Measurements from ENCODE around the gene SLC39A11. TPM values are rescaled to one million over a fixed set of nuclear protein-coding genes. Genes with fewer than 3 reads are reported as not detected.
A peak's percentile ranks its signal among the peaks of the same experiment; 100 is the strongest.

Gene SLC39A11
- 46.4 TPM for total RNA-seq (2021; ENCODE audit: unreplicated experiment)
- polyA plus RNA-seq (2012) = 24.1 and 24.5 TPM in 2 replicates
- Bru-seq, nascent RNA = percentile 74 among the genes with signal in this experiment
- BruChase-seq, experiment 1, labeled RNA remaining after a 6-hour chase = percentile 63 among the genes with signal in this experiment
- BruChase-seq, experiment 2, labeled RNA remaining after a 2-hour chase = percentile 70 among the genes with signal in this experiment
- long read RNA-seq, transcript SLC39A11-201 (10 exons, 2,737 nt) = major isoform, 40 of 88 reads
- long read RNA-seq, transcript SLC39A11-202 (10 exons, 2,752 nt) = minor isoform, 10 of 88 reads
- long read RNA-seq, partial matches to known transcripts = 6 of 88 reads
- long read RNA-seq, other reads (novel, unspliced or antisense) = 32 of 88 reads

DNA sequence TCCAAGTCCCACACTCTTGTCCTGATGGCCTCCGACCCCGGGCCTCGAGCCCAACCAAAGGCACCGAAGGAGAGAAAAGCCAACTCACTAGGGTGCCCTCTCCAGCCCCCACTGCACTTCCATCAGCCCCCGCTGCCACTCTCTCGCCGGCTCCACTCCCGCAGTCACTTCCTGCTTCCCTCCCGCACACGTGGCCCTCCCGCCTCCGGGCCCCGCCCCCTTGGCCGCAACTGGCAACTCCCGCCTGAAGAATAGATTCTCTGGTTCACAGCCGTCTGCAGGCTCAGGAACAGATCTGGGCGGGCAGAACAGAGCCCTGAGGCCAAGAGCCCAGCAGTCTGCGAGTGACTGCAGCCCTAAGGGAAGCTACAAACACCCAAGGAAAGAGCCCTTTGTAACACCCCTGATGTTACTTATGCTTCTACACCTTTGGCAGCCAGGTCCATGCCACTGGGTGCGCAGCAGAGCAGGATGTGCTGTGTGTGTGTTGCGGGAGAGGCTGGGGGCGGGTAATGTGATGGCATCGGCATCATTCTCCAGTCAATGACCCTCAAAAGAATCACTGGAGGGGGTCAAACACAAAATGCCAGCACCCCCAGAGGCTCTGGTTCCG, at the start of gene SLC39A11:
Gene SLC39A11 (minus strand): TSS at position 166 of the 613 bp plus-strand sequence. CDS start 3,924 bp downstream, outside the sequence.
- intact Hi-C loops (cut with micrococcal nuclease) = loop anchor here (5.0 kb wide), 1 partner anchor 80 kb away; no protein-coding TSS in a partner anchor
- CTCF ChIA-PET = interaction anchor here (0.6 to 1.0 kb wide), 2 partner anchors 107 to 365 kb away, joined by 3 to 4 read pairs; no protein-coding TSS in a partner anchor
- Histone ChIP-seq H3K9ac (ENCODE audit: low read length) (peak within 1 kb of the TSS; percentile 71), H3K9me3 (ENCODE audit: control insufficient read depth in 1 of 2, insufficient read depth in 1 of 2, low read depth in 1 of 2, low read length in 2 of 2) (no peaks in the 10 kb centered on the region), H3K79me2 (ENCODE audit: insufficient read depth, low read length) (no peaks in the 10 kb centered on the region), H3K36me3 (ENCODE audit: control insufficient read depth in 1 of 2, insufficient read depth in 2 of 2, low read length in 2 of 2) (no peaks in the 10 kb centered on the region; a peak in 1 of 4 replicates), H4K20me1 (ENCODE audit: insufficient read depth) (no peaks in the 10 kb centered on the region), H3K9me2 (ENCODE audit: insufficient read depth) (no peaks in the 10 kb centered on the region), H3K4me1 (ENCODE audit: control insufficient read depth in 1 of 2, insufficient read depth in 2 of 2, low read length in 2 of 2) (peaks cover 7 to 14% of the 10 kb centered on the region in 2 experiments; a peak in 3 of 4 replicates), H3K27ac (ENCODE audit: low read depth, low read length) (peak within 1 kb of the TSS; percentile 31), H3K4me3 (replicated peaks in 1 of 2; ENCODE audit: low read depth in 1 of 2, low read length in 2 of 2) (peak within 1 kb of the TSS; percentile 62 to 82), H2AFZ (ENCODE audit: low read depth, low read length, poor library complexity, severe bottlenecking) (peak within 1 kb of the TSS; percentile 53), H3K27me3 (ENCODE audit: insufficient read depth, low read length) (no peaks in the 10 kb centered on the region), H3K4me2 (ENCODE audit: low read length) (peak within 1 kb of the TSS; percentile 98)
- ATAC-seq (peak; percentile 98), DNase-seq (ENCODE audit: low read depth, low spot score) (peak; percentile 89)
- POLR2A ChIA-PET = no interaction called here
- RAD21 ChIA-PET (ENCODE audit: low non-redundant PET in 1 of 2, low total read pairs in 2 of 2, uncharacterized antibody in 2 of 2, unreplicated experiment in 2 of 2) = interaction anchor here in 1 of 2 experiments (0.6 kb wide), 1 partner anchor 49 kb away, joined by 5 read pairs; no protein-coding TSS in a partner anchor
- no TSS peak for BruUV-seq (replicated peaks)
- peak; percentile 93 for TF ChIP-seq POLR2AphosphoS5 (IDR thresholded peaks at IDR 0.05; ENCODE audit: low read depth, low read length)
- TF ChIP-seq, protein P1, sequence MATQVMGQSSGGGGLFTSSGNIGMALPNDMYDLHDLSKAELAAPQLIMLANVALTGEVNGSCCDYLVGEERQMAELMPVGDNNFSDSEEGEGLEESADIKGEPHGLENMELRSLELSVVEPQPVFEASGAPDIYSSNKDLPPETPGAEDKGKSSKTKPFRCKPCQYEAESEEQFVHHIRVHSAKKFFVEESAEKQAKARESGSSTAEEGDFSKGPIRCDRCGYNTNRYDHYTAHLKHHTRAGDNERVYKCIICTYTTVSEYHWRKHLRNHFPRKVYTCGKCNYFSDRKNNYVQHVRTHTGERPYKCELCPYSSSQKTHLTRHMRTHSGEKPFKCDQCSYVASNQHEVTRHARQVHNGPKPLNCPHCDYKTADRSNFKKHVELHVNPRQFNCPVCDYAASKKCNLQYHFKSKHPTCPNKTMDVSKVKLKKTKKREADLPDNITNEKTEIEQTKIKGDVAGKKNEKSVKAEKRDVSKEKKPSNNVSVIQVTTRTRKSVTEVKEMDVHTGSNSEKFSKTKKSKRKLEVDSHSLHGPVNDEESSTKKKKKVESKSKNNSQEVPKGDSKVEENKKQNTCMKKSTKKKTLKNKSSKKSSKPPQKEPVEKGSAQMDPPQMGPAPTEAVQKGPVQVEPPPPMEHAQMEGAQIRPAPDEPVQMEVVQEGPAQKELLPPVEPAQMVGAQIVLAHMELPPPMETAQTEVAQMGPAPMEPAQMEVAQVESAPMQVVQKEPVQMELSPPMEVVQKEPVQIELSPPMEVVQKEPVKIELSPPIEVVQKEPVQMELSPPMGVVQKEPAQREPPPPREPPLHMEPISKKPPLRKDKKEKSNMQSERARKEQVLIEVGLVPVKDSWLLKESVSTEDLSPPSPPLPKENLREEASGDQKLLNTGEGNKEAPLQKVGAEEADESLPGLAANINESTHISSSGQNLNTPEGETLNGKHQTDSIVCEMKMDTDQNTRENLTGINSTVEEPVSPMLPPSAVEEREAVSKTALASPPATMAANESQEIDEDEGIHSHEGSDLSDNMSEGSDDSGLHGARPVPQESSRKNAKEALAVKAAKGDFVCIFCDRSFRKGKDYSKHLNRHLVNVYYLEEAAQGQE (IDR thresholded peaks at IDR 0.05; ENCODE audit: low read depth) = no peak
- TF ChIP-seq SRF (IDR thresholded peaks at IDR 0.05; ENCODE audit: low read depth) = no peak
- TF ChIP-seq JUND (IDR thresholded peaks at IDR 0.05) = no peak
- TF ChIP-seq MAX (IDR thresholded peaks at IDR 0.05) = peak; percentile 99
- no peak for TF ChIP-seq RAD21 (IDR thresholded peaks at IDR 0.05; ENCODE audit: low read depth)
- TF ChIP-seq CEBPB (IDR thresholded peaks at IDR 0.05; ENCODE audit: low read depth) = no peak
- TF ChIP-seq YY1 (IDR thresholded peaks at IDR 0.05; ENCODE audit: extremely low read depth, insufficient replicate concordance, low read depth, low read length) = peak; percentile 83
- TF ChIP-seq SP1 (IDR thresholded peaks at IDR 0.05; ENCODE audit: low read depth) = peak; percentile 86
- no peak for TF ChIP-seq ZNF274 (IDR thresholded peaks at IDR 0.05; ENCODE audit: low read depth, low read length)
- TF ChIP-seq CBX3 (IDR thresholded peaks at IDR 0.05; ENCODE audit: low read depth) = peak; percentile 93
- no peak for TF ChIP-seq EZH2phosphoT487 (IDR thresholded peaks at IDR 0.05; ENCODE audit: borderline replicate concordance)
- TF ChIP-seq ELF1 (IDR thresholded peaks at IDR 0.05; ENCODE audit: borderline replicate concordance, low read depth) = peak; percentile 91
- TF ChIP-seq POLR2A (IDR thresholded peaks at IDR 0.05; ENCODE audit: borderline replicate concordance, extremely low read depth, insufficient read depth, insufficient read length) = peak; percentile 24
- peak; percentile 36 for TF ChIP-seq TCF7L2 (IDR thresholded peaks at IDR 0.05; ENCODE audit: borderline replicate concordance, extremely low read depth, insufficient read depth, insufficient read length)
- TF ChIP-seq, protein P2, sequence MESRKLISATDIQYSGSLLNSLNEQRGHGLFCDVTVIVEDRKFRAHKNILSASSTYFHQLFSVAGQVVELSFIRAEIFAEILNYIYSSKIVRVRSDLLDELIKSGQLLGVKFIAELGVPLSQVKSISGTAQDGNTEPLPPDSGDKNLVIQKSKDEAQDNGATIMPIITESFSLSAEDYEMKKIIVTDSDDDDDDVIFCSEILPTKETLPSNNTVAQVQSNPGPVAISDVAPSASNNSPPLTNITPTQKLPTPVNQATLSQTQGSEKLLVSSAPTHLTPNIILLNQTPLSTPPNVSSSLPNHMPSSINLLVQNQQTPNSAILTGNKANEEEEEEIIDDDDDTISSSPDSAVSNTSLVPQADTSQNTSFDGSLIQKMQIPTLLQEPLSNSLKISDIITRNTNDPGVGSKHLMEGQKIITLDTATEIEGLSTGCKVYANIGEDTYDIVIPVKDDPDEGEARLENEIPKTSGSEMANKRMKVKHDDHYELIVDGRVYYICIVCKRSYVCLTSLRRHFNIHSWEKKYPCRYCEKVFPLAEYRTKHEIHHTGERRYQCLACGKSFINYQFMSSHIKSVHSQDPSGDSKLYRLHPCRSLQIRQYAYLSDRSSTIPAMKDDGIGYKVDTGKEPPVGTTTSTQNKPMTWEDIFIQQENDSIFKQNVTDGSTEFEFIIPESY (IDR thresholded peaks at IDR 0.05; ENCODE audit: extremely low read depth, insufficient replicate concordance, low read length) = peak; percentile 4
- TF ChIP-seq FOSL1 (IDR thresholded peaks at IDR 0.05; ENCODE audit: low read depth) = no peak
- TF ChIP-seq SIN3A (IDR thresholded peaks at IDR 0.05; ENCODE audit: low read depth) = peak; percentile 95
- TF ChIP-seq ATF3 (IDR thresholded peaks at IDR 0.05) = no peak
- no peak for TF ChIP-seq EZH2 (IDR thresholded peaks at IDR 0.05)
- no peak for TF ChIP-seq ZFX (IDR thresholded peaks at IDR 0.05)
